Stimulated activated CD8-positive, alpha-beta memory T cell treated with anti-CD3 and anti-CD28 coated beads, Interleukin-15, amount 100 ng/mL, for 1 hour (primary cell): ENCODE results near the gene RFC2.

Experiments
- DNase-seq: peaks from one replicate; pipeline ENCODE4 v3.0.0-alpha.2; 2020; ENCODE audit warnings: low read depth

RFC2 gene

DNA sequence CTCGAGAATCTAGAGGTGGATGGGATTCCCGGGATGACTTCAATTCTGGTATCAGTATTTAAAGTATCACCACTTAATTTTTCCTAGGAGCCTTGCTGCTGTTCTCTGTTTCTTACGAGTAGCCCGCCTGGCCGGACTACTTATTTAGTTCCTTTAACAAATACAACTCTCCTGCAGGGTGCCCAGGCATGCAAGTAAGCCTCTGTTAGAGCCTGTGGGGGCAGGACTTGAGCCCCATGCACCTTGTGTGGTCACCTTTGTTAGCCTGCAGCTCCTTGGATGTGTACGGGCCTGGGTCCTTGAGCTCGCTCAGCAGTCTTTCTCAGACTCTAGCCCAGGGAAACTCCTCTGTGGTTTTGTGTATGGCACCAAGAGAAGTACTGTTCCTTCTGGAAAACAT lies 63.9 kb downstream of the RFC2 start:
- no peak for DNase-seq

DNA sequence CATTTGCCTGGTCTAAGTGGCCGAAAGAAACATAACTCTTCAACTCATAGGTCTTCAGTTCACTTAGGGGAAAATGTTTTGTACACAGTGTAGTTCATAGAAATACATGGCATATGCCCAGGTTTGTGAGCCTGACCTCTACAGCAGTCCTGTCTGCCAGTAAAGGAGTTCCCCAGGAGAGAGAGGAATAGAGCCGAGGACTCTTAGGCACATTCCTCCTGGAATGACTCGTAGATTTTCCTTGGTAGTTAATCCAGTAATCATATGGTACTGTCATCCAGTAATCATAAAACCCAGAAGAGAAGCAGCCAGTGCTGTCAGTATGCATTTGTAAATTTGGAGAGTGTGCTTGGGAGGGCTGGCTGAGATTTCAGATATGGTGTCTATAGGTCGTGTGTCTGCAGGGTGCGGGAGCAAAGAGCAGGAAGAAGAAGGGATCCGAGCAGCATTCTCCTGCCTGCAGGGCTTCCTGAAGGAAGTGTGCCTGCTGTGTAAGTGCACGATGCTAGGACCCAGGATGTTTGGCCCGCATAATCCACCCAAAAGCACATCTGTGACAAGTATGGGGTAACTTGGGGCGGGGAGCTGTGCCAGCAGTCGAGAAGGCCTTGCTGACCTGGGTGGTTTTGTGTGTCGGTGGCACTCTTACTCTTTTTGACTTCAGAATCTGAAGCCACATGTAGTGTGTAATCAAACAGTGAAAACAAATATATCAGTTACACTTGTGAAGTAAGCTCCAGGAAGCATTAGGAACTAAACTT lies 66.1 kb downstream of the RFC2 start:
- no peak for DNase-seq

DNA sequence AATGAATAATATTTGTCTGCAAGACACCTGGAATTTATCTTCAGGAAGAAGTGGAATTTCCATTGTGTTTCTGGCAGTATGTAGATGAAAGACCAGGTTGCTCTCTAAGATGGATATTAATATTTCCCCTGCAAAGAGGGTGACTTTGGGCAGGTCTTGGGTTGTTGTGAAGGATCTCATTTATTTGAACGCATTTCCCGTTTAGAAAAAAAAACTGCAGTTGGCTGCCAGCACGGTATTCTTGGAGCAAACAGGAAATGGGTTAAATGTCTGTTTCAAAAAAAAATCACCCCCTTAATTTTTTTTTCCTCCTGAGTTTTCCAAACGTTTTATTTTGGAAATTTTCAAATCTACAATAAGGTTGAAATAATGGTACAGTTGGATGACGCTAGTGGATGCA lies 68.6 kb downstream of the RFC2 start:
- DNase-seq = no peak

DNA sequence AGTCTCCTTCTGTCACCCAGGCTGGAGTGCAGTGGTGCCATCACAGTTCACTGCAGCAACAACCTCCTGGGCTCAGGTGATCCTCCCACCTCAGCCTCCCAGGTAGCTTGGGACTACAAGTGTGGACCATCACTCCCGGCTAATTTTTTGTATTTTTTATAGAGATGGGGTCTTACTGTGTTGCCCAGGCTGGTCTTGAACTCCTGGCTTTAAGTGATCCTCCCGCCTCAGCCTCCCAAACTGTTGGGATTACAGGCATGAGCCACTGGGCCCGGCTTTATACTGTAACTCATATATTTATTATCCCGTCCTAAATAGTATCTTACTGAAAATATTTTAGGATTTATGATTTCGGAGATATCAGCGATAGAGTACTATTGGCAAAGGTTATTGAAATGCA lies 69.2 kb downstream of the RFC2 start:
- no peak for DNase-seq

GRCh38 chr7:74183653-74184450 lies 70.3 kb downstream of the RFC2 start:
- DNase-seq = no peak

GRCh38 chr7:74183142-74183541 lies 71.1 kb downstream of the RFC2 start:
- DNase-seq = no peak

DNA sequence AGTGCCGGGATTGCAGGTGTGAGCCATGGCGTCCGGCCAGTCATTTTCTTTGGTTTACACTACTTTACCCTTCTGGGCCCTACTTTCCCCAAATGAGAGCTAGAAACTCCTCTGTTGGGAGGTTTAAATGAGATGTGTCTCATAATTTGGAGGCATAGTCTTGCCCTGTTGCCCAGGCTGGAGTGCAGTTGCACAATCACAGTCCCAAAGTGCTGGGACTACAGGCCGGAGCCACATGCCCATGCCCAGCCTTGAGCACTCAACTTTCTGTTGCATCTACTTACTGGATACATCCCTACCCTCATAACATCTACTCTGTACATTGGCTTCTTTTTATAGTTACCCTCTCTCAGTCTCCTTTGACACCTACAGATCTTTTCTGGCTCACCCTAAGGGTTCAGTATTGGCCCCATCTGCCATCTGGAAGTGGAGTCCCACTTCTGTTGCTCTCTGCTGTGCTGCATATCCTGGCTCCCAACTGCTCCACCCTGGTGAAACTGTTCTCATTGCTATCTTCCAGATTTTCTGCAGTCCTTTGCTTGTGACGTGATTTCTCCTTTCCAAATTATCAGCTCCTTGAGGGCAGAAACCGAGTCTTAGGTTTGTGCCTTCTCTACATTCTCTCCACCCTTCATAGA lies 71.6 kb downstream of the RFC2 start:
- no peak for DNase-seq

GRCh38 chr7:74181821-74182220 lies 72.4 kb downstream of the RFC2 start:
- DNase-seq = no peak
